ENCODE data around the gene SFRP2.

DNA sequence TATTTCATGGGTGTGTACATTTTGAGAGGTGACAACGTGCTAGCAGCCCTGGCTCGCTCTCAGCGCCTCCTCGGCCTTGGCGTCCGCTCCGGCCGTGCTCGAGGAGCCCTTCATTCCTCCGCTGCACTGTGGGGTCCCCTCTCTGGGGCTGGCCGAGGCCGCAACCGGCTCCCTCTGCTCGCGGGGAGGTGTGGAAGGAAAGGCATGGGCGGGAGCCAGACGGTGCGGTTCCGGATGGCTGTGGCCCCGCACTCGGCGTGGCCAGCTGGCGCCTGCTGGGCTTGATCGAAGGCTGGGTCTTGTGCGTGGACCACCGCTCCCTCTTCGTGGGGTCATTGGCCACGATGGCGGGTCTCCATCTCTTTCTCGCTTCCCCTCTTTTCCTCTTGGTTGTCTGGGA is 17.2 kb upstream of the SFRP2 start:
- TF ChIP-seq, protein P1, sequence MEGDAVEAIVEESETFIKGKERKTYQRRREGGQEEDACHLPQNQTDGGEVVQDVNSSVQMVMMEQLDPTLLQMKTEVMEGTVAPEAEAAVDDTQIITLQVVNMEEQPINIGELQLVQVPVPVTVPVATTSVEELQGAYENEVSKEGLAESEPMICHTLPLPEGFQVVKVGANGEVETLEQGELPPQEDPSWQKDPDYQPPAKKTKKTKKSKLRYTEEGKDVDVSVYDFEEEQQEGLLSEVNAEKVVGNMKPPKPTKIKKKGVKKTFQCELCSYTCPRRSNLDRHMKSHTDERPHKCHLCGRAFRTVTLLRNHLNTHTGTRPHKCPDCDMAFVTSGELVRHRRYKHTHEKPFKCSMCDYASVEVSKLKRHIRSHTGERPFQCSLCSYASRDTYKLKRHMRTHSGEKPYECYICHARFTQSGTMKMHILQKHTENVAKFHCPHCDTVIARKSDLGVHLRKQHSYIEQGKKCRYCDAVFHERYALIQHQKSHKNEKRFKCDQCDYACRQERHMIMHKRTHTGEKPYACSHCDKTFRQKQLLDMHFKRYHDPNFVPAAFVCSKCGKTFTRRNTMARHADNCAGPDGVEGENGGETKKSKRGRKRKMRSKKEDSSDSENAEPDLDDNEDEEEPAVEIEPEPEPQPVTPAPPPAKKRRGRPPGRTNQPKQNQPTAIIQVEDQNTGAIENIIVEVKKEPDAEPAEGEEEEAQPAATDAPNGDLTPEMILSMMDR (IDR thresholded peaks at IDR 0.05): no peak
- no peak for TF ChIP-seq POLR2A (IDR thresholded peaks at IDR 0.05)
